ENCODE results near the gene TAMALIN.

DNA sequence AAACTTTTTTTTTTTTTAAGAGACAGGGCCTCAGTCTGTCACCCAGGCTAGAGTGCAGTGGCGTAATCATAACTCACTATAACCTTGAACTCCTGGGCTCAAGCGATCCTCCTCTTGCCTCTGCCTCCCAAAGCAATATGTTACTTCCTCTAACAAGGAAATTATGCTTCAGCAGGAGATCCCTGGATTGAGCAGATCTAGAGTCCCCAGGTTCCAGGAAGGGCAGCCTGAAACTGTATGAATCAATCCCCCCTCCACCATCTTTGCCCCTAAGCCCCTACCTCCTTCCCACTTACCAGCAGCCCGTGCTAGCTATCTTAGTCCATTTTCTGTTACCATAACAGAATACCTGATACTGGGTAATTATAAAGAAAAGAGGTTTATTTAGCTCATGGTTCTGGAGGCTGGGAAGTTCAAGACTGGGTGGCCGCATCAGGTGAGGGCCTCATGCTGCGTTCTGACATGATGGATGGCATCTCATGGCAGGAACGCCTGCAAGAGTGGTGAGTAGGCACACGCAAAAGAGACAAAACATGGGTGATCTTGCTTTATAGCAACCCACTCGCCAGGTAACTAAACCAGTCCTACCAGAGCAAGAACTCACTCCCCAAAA lies 5.0 kb downstream of the TAMALIN start:
- TF ChIP-seq EZH2 (IDR thresholded peaks at IDR 0.05; ENCODE audit: borderline replicate concordance, low read depth, low read length, severe bottlenecking), result no peak
- TF ChIP-seq CTCF (IDR thresholded peaks at IDR 0.05; ENCODE audit: borderline replicate concordance, extremely low read depth, low read length, poor library complexity, severe bottlenecking), result no peak

Data from DND-41 (cell line).